ENCODE measurements around the gene FXR2.
"Not testable (repeated sequence)": the region's sequence is repeated elsewhere in the genome, so short reads cannot be mapped to it uniquely, and the experiment has no call there.

FXR2 gene

GRCh38 chr17:7614425-7615264 is at the start of gene FXR2:
Gene FXR2, minus strand, starts transcription at chr17:7614897. Its CDS starts 365 bp downstream, at chr17:7614532.
- peak; percentile 94 to 100 (median 99) for DNase-seq

- peak in 11 of 14 donors; percentile 30 to 84 (median 59) for DNase-seq
These were observed 42.4 kb upstream of the FXR2 start for GRCh38 chr17:7656958-7657609.

- no peak for DNase-seq
These were observed 40.8 kb upstream of the FXR2 start for GRCh38 chr17:7655541-7655840.

- DNase-seq, result no peak
These were observed 40.3 kb upstream of the FXR2 start for GRCh38 chr17:7654832-7655540.

GRCh38 chr17:7652388-7653356 is 38.0 kb upstream of the FXR2 start:
- DNase-seq, result peak in 3 of 14 donors; percentile 11 to 28 (median 18)

- peak in 7 of 14 donors; percentile 29 to 69 (median 49) for DNase-seq
These were observed 37.1 kb upstream of the FXR2 start for GRCh38 chr17:7651665-7652387.

- no peak for DNase-seq
These were observed 36.5 kb upstream of the FXR2 start for GRCh38 chr17:7651097-7651664.

GRCh38 chr17:7650509-7651096 is 35.9 kb upstream of the FXR2 start, which contains the start of gene ATP1B2:
Gene ATP1B2, plus strand, starts transcription at chr17:7650926. Its CDS starts 593 bp downstream, at chr17:7651519.
- DNase-seq, result peak in 10 of 14 donors; percentile 29 to 88 (median 63)

- DNase-seq, result no peak
These were observed 32.3 kb upstream of the FXR2 start for GRCh38 chr17:7647018-7647417.

GRCh38 chr17:7646457-7646856 is 31.8 kb upstream of the FXR2 start:
- no peak for DNase-seq

GRCh38 chr17:7644775-7645174 is 30.1 kb upstream of the FXR2 start:
- no peak for DNase-seq

GRCh38 chr17:7641635-7642034 is 26.9 kb upstream of the FXR2 start:
- not testable (repeated sequence) for DNase-seq

GRCh38 chr17:7640783-7641182 is 26.1 kb upstream of the FXR2 start:
- no peak for DNase-seq

- peak in 1 of 14 donors; percentile 32 for DNase-seq
These were observed 21.5 kb upstream of the FXR2 start for GRCh38 chr17:7636163-7636562.

- peak in 5 of 14 donors; percentile 22 to 56 (median 52) for DNase-seq
These were observed 19.7 kb upstream of the FXR2 start for GRCh38 chr17:7634384-7634783.

GRCh38 chr17:7633093-7633492 is 18.4 kb upstream of the FXR2 start:
- no peak for DNase-seq

GRCh38 chr17:7632492-7632894 is 17.8 kb upstream of the FXR2 start:
- DNase-seq, result peak in 1 of 14 donors; percentile 11

GRCh38 chr17:7631398-7632380 is 17.0 kb upstream of the FXR2 start:
- no peak for DNase-seq

- DNase-seq, result no peak
These were observed 15.4 kb upstream of the FXR2 start, which contains the start of gene SHBG for GRCh38 chr17:7629939-7630571. Gene SHBG, plus strand, starts transcription at chr17:7630135. Its CDS starts 38 bp downstream, at chr17:7630173.

Data from C1 segment of cervical spinal cord (tissue), 14 donors.